ENCODE results near the gene SGCD.

The SGCD gene

DNA sequence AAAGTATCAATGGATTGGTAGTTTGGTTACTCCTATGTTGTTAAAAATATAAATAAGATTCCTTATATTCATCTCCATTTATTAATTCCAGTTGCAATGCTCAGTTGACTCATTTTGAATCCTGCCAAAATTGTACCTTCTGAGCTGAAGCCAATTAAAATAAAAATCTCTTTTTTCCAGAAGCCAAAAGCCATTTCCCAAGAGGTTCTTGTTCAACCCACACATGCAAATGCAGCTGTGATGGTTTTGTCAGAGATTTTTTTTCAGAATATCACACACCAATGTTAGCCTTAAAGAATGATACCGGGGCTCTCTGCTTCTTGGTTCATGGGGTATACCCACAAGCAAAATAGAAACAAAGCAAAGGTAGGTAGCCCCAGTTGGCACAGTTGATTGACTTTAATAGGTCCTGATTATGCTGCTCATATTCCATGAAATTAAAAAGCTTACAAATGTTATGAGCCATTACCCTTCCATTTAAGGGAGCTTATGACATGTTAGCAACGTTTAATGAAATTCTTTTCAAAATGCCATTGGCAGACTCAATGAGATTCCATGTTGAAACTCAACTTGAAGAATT, 208.0 kb downstream of the SGCD start:
- FAIRE-seq (no peak), DNase-seq (ENCODE audit: extremely low spot score, insufficient read length, low read depth) (no peak)

- no peak for FAIRE-seq
- no peak for DNase-seq (ENCODE audit: extremely low spot score, insufficient read length, low read depth)
These were observed 213.5 kb downstream of the SGCD start for GRCh38 chr5:156540491-156540890.

GRCh38 chr5:156541582-156541981, 214.6 kb downstream of the SGCD start:
- DNase-seq (ENCODE audit: extremely low spot score, insufficient read length, low read depth), result no peak
- no peak for FAIRE-seq

- FAIRE-seq, result no peak
- no peak for DNase-seq (ENCODE audit: extremely low spot score, insufficient read length, low read depth)
These were observed 216.6 kb downstream of the SGCD start for GRCh38 chr5:156543348-156544145.

DNA sequence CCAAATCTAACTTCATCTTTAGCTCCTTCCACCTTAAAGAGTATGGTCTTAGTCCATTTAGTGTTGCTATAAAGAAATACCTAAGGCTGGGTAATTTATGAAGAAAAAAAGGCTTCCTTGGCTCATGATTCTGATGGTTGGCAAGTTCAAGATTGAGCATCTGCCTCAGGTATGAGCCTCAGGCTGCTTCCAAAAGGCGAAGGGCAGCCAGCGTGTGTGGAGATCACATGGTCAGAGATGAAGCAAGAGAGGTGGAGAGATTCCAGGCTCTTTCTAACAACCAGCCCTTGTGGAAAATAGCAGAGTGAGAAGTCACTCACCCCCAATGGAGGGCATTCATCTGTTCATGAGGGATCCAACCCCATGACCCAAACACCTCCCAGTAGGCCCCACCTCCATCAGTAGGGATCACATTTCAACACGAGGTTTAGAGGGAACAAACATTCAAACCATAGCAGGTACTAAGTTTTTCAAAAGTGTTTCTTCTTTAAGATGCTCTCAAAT, 225.9 kb downstream of the SGCD start:
- no peak for DNase-seq (ENCODE audit: extremely low spot score, insufficient read length, low read depth)
- no peak for FAIRE-seq

DNA sequence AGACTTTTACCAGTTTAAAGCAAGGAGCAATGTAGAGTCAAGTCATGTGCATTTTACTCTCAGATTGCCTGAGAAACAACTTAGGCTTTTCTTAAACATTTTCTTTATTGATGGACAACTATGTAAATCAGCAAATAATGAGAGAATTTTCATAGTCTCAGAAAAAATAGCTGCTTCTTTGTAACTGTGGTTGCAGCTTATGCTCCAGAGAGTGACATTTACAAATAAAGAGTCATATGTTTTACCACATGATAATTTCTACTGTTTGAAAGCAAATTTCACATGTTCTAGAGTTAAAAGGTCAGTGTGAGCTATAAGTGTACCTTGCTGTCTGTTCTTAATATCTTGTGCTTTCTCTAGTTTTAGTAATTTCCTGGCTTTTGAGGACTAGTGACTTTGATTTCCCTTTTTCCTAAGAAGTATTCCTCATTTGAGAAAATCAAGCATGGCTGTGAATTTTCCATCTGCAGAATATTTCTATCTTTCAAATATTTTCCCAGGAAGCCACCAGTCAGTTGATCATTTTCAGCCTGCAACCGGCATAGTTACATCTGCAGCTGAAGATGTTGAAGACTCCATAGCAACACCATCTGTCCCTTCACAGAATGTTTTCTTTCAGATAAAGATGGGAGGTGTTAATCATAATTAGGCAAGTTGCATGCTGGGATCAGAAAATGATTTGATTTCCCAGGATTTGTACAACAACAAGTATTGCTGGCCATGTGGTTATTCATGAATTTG, 229.9 kb downstream of the SGCD start:
- DNase-seq (ENCODE audit: extremely low spot score, insufficient read length, low read depth) (no peak), FAIRE-seq (no peak)

- no peak for DNase-seq (ENCODE audit: extremely low spot score, insufficient read length, low read depth)
These were observed 233.0 kb downstream of the SGCD start for GRCh38 chr5:156560002-156560401.

GRCh38 chr5:156561651-156562050, 234.7 kb downstream of the SGCD start:
- no peak for FAIRE-seq
- no peak for DNase-seq (ENCODE audit: extremely low spot score, insufficient read length, low read depth)

More at GRCh38 chr5:156560002-156560401, 233.0 kb downstream of the SGCD start:
- no peak for FAIRE-seq

GRCh38 chr5:156570615-156571014, 243.7 kb downstream of the SGCD start:
- FAIRE-seq, result no peak
- DNase-seq (ENCODE audit: extremely low spot score, insufficient read length, low read depth), result no peak

DNA sequence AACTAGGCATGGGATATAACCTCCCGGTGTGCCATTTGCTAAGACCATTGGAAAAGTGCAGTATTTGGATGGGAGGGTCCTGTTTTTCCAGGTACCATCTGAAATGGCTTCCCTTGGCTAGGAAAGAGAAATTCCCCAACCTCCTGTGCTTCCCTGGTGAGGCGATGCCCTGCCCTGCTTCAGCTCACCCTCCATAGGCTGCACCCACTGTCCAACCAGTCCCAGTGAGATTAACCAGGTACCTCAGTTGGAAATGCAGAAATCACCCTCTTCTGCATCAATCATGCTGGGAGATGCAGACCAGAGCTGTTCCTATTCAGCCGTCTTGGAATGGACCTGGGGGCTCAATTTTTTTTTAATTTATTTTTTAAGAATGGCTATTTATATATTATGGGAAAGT, 254.8 kb downstream of the SGCD start:
- FAIRE-seq, result no peak
- DNase-seq (ENCODE audit: extremely low spot score, insufficient read length, low read depth), result no peak

DNA sequence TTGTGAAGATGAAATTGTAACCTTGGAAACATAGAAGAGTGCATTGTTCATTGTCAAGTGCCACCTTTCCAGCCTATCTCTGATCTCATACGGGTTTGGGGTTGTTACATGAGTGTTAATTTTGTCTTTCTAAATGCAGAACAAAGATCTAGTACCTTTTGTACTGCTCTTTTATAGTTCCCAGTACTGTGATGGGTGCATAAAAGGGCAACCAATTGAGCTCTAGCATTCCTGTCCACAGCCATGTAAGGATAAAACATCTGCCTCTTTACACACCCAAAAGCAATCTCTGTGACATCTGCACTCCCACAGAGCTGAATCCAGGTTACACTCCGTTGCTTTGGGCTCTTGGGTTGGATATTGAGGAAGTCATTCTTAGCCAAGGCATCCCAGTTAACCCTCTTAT, 255.2 kb downstream of the SGCD start:
- no peak for DNase-seq (ENCODE audit: extremely low spot score, insufficient read length, low read depth)
- no peak for FAIRE-seq

- DNase-seq (ENCODE audit: extremely low spot score, insufficient read length, low read depth), result no peak
- no peak for FAIRE-seq
These were observed 257.9 kb downstream of the SGCD start for GRCh38 chr5:156584871-156585270.

GRCh38 chr5:156585999-156586398, 259.0 kb downstream of the SGCD start:
- FAIRE-seq, result no peak
- DNase-seq (ENCODE audit: extremely low spot score, insufficient read length, low read depth), result no peak

- FAIRE-seq (no peak), DNase-seq (ENCODE audit: extremely low spot score, insufficient read length, low read depth) (no peak)
These were observed 260.0 kb downstream of the SGCD start for GRCh38 chr5:156587012-156587411.

GRCh38 chr5:156588306-156588705, 261.3 kb downstream of the SGCD start:
- FAIRE-seq (no peak), DNase-seq (ENCODE audit: extremely low spot score, insufficient read length, low read depth) (no peak)

DNA sequence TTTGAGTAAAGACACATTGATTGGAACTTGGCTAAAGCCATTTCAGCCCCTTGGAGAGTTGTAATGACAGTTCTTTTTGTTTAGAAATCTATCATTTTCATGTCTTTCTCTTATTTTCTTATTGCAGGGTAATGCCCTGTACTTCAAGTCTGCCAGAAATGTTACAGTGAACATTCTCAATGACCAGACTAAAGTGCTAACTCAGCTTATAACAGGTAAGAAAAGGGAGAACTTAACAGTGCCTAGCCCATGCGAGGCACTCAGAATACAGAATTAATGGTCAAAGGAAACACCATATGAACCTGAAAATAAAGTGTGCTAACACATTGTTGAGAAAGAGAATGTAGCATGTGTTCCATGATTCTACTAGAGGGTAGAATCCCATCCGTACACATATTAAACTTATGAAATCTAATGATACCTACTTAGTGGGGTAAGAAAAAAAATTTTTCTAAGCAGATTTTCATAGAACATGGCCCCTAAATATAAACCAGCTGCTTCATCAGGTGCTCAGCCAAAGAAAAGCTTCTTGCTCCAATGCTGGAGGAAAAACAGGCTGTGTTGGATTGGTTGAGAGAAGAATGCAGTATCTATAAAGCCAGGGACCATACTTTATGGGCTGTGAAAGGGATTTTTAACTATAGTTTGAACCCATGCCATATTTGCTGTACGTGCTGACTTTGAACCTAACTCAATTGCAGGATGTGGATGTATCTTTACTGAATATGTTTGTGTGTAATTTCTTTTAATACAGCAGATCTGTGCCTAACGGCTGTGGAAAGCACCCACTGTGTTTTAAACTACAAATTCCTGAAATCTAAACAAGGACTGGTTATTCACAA, 262.4 kb downstream of the SGCD start:
- no peak for FAIRE-seq

GRCh38 chr5:156589946-156590216, 262.9 kb downstream of the SGCD start:
- FAIRE-seq, result no peak
- no peak for DNase-seq (ENCODE audit: extremely low spot score, insufficient read length, low read depth)

More for the DNA sequence above, 262.4 kb downstream of the SGCD start:
- DNase-seq (ENCODE audit: extremely low spot score, insufficient read length, low read depth), result no peak

- FAIRE-seq, result no peak
- DNase-seq (ENCODE audit: extremely low spot score, insufficient read length, low read depth), result no peak
These were observed 264.0 kb downstream of the SGCD start for GRCh38 chr5:156590978-156591377.

DNA sequence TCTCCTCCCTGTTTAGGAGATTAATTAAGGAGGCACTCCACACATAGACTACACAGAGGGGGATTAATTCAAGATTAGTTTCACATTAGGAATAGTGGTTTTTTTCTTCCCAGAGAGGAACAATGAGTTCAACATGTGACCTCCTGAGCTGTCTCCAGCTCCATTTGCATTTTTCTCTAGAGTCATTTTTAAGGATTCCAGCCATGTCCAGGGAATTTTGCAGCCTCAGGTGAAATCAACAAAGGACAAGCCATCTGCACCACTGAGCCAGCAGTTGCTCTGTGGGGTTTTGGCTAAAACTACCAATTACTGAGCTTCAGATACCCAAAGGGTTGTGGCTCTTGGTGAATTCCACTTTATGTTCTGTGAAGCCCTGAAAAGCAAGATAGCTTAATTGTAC, 264.7 kb downstream of the SGCD start:
- FAIRE-seq (no peak), DNase-seq (ENCODE audit: extremely low spot score, insufficient read length, low read depth) (no peak)

- FAIRE-seq (no peak), DNase-seq (ENCODE audit: extremely low spot score, insufficient read length, low read depth) (no peak)
These were observed 266.6 kb downstream of the SGCD start for GRCh38 chr5:156593546-156593945.
